HL-60 (cell line): ENCODE data around the gene ZC3H4.
A peak's percentile ranks its signal among the peaks of the same experiment; 100 is the strongest.

Source experiments
- DNase-seq, 2 experiments: peaks; one replicate each; pipeline ENCODE4 v3.0.0-alpha.2; 2010 to 2020; ENCODE audit warnings: low read depth in 1 of 2, low spot score in 1 of 2
- H3K27ac ChIP-seq: fragments of 250-450 bp; sonication (Bioruptor Pico); replicated peaks from 2 replicates; pipeline ENCODE4 v1.5.1; 2020; ENCODE audit warnings: mild to moderate bottlenecking, moderate library complexity
- H3K27me3 ChIP-seq: fragments of 250-450 bp; sonication (Bioruptor Pico); 2 replicates; pipeline ENCODE4 v1.5.1; 2021; ENCODE audit warnings: mild to moderate bottlenecking, moderate library complexity; ENCODE audit not compliant: insufficient read depth, poor library complexity, severe bottlenecking
- H3K4me3 ChIP-seq: replicated peaks from 2 replicates; pipeline ENCODE4 v1.5.1; 2011; ENCODE audit warnings: mild to moderate bottlenecking, control low read depth, low read length; ENCODE audit not compliant: insufficient read depth
- GABPA ChIP-seq: IDR thresholded peaks from 2 replicates; pipeline ENCODE4 v1.6.1; 2012; ENCODE audit warnings: low read depth
- POLR2AphosphoS5 ChIP-seq: IDR thresholded peaks from 2 replicates; pipeline ENCODE4 v1.6.1; 2012; ENCODE audit warnings: low read depth
- SPI1 ChIP-seq: IDR thresholded peaks from 2 replicates; pipeline ENCODE4 v1.6.1; 2012; ENCODE audit warnings: low read depth, mild to moderate bottlenecking, borderline replicate concordance
- TF ChIP-seq, protein P1 (sequence below): IDR thresholded peaks from 2 replicates; pipeline ENCODE4 v1.6.1; 2012; ENCODE audit warnings: low read depth; ENCODE audit not compliant: insufficient replicate concordance
- TF ChIP-seq, protein P2 (sequence below): IDR thresholded peaks from one replicate; pipeline ENCODE4 v1.5.1; 2011; ENCODE audit warnings: low read length, control low read depth, inconsistent platforms; ENCODE audit not compliant: insufficient read depth

Gene ZC3H4

DNA sequence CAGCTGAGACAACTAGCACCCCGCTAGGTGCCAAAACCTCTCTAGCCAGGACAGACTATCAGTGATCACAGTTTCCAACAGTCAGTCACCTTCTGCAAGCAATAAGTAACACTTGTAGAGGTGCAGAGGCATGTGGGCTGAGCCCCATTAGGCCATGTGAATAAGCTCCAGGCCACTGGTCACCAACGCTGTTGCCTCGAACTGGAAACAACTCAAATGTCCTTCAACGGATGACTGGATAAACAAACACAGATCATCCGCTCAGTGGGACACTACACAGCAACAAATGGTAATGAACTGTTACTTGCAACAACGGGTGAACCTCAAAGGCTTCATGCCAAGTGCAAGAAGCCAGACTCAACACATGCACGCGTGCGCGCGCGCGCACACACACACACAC lies 37.6 kb downstream of the ZC3H4 start:
- TF ChIP-seq SPI1, result no peak
- TF ChIP-seq, protein P1, sequence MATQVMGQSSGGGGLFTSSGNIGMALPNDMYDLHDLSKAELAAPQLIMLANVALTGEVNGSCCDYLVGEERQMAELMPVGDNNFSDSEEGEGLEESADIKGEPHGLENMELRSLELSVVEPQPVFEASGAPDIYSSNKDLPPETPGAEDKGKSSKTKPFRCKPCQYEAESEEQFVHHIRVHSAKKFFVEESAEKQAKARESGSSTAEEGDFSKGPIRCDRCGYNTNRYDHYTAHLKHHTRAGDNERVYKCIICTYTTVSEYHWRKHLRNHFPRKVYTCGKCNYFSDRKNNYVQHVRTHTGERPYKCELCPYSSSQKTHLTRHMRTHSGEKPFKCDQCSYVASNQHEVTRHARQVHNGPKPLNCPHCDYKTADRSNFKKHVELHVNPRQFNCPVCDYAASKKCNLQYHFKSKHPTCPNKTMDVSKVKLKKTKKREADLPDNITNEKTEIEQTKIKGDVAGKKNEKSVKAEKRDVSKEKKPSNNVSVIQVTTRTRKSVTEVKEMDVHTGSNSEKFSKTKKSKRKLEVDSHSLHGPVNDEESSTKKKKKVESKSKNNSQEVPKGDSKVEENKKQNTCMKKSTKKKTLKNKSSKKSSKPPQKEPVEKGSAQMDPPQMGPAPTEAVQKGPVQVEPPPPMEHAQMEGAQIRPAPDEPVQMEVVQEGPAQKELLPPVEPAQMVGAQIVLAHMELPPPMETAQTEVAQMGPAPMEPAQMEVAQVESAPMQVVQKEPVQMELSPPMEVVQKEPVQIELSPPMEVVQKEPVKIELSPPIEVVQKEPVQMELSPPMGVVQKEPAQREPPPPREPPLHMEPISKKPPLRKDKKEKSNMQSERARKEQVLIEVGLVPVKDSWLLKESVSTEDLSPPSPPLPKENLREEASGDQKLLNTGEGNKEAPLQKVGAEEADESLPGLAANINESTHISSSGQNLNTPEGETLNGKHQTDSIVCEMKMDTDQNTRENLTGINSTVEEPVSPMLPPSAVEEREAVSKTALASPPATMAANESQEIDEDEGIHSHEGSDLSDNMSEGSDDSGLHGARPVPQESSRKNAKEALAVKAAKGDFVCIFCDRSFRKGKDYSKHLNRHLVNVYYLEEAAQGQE, result no peak
- TF ChIP-seq, protein P2, sequence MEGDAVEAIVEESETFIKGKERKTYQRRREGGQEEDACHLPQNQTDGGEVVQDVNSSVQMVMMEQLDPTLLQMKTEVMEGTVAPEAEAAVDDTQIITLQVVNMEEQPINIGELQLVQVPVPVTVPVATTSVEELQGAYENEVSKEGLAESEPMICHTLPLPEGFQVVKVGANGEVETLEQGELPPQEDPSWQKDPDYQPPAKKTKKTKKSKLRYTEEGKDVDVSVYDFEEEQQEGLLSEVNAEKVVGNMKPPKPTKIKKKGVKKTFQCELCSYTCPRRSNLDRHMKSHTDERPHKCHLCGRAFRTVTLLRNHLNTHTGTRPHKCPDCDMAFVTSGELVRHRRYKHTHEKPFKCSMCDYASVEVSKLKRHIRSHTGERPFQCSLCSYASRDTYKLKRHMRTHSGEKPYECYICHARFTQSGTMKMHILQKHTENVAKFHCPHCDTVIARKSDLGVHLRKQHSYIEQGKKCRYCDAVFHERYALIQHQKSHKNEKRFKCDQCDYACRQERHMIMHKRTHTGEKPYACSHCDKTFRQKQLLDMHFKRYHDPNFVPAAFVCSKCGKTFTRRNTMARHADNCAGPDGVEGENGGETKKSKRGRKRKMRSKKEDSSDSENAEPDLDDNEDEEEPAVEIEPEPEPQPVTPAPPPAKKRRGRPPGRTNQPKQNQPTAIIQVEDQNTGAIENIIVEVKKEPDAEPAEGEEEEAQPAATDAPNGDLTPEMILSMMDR, result no peak
- no peak for TF ChIP-seq GABPA
- TF ChIP-seq POLR2AphosphoS5, result no peak
- no peak for DNase-seq
- peak overlapping the region; percentile 72 for H3K27ac ChIP-seq
- H3K4me3 ChIP-seq, result no peak overlapping the region
- H3K27me3 ChIP-seq, result no peaks in the 10 kb centered on the region

DNA sequence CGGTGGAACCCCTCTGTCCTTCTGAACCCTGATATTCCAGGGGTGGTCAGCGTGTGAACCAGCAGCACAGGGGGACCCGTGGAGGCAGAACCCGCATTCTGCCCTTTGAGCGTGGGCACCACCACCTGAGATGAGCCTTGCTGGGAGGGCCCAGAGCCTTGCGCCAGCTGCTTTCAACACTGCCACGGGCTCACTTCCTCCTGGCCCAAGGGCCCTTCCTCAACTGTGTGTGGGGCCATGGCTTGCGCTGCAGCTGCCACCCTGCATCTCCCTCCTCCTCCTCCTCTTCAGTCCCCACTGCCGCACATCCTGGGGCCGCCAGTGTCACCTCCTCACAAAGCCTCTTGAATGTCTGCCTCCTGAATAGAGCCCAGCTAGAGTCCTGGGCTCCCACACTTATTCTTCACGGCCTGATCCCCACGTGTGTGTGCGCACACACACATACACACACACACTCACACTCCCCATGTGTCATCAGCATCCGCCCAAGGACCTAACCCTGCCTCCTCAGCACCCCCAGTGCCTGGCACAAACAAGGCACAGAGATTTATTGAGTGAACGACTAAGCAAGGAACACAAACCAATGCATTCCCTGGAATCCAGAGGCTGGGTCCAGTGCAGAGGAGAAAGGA lies 38.3 kb downstream of the ZC3H4 start:
- 0 out of 2 replicates have a peak, but pooled peaks have one; percentile 22 for TF ChIP-seq GABPA
- TF ChIP-seq, protein P1, result no peak
- TF ChIP-seq SPI1, result peak; percentile 95
- peak overlapping the region; percentile 72 for H3K27ac ChIP-seq
- no peaks in the 10 kb centered on the region for H3K27me3 ChIP-seq
- peak; percentile 63 to 93 for DNase-seq
- H3K4me3 ChIP-seq, result no peak overlapping the region

DNA sequence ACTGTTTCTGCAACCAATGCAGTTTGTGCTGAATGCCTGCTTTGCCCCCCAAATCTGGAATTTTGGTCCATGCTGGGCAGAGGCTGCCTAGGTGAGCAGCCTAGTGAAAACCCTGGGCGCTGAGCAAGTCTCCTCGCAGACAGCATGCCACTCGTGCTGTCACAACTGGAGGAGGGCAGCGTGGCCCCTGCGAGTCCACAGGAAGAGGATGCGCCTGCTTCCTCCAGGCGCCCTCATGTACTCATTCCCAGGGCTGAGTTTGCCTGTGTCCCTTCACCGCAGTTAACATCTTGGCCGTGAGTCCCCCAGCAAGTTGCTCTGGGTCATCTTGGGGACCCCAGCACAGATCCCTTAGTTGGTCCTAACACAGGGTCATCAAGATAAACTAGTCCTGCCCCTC lies 39.0 kb downstream of the ZC3H4 start:
- peak overlapping the region; percentile 72 for H3K27ac ChIP-seq
- TF ChIP-seq GABPA (no peak), POLR2AphosphoS5 (no peak; the same call in 1 of the 2 replicates), SPI1 (no peak)
- TF ChIP-seq, protein P1, result no peak
- TF ChIP-seq, protein P2, result no peak

More for the DNA sequence above, 39.0 kb downstream of the ZC3H4 start:
- H3K4me3 ChIP-seq, result no peak overlapping the region
- no peaks in the 10 kb centered on the region for H3K27me3 ChIP-seq
- DNase-seq, result peak; percentile 44 to 61
